ENCODE results near the gene SYT17.
A peak's percentile ranks its signal among the peaks of the same experiment; 100 is the strongest.

SYT17 gene

DNA sequence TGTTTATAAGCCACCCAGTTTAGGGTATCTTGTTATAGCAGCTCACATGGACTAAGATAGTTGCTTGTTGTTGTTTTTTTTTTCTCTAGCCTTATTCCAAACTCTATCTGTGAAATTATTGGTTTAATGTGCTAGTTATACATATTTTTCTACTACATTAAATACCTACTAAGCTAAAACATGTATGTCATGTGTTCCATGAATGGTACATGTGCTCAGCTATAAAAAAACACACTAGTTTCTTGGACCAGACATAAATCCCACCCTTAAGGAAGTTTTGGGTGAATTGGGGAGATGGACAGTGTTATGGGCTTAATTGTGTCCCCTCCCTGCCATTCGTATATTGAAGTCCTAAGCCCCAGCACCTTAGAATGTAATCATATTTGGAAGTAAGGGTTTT is 34.4 kb upstream of the SYT17 start:
- TF ChIP-seq ZSCAN23 (tag by site-specific recombination; IDR thresholded peaks at IDR 0.05) (no peak), ZBTB17 (tag by site-specific recombination; IDR thresholded peaks at IDR 0.05) (no peak), KLF8 (tag by site-specific recombination; IDR thresholded peaks at IDR 0.05) (no peak), ZSCAN4 (tag by site-specific recombination; IDR thresholded peaks at IDR 0.05) (no peak), ZFHX2 (tag by site-specific recombination; conservative IDR thresholded peaks at IDR 0.05) (no peak), ZNF585B (tag by site-specific recombination; IDR thresholded peaks at IDR 0.05) (no peak), SP3 (tag by site-specific recombination; IDR thresholded peaks at IDR 0.05) (no peak), ZNF555 (tag by site-specific recombination; conservative IDR thresholded peaks at IDR 0.05) (no peak), ZBTB21 (tag by site-specific recombination; IDR thresholded peaks at IDR 0.05) (no peak), GLI4 (tag by site-specific recombination; IDR thresholded peaks at IDR 0.05) (no peak), OVOL3 (tag by site-specific recombination; IDR thresholded peaks at IDR 0.05) (no peak)
- TF ChIP-seq, protein P1, sequence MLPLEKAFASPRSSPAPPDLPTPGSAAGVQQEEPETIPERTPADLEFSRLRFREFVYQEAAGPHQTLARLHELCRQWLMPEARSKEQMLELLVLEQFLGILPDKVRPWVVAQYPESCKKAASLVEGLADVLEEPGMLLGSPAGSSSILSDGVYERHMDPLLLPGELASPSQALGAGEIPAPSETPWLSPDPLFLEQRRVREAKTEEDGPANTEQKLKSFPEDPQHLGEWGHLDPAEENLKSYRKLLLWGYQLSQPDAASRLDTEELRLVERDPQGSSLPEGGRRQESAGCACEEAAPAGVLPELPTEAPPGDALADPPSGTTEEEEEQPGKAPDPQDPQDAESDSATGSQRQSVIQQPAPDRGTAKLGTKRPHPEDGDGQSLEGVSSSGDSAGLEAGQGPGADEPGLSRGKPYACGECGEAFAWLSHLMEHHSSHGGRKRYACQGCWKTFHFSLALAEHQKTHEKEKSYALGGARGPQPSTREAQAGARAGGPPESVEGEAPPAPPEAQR (tag by site-specific recombination; IDR thresholded peaks at IDR 0.05), result no peak
- ChIA-PET CTCF (interaction anchor here (0.6 to 1.2 kb wide), 2 partner anchors 46 to 164 kb away, joined by 3 to 5 read pairs; no protein-coding TSS in a partner anchor), POLR2A (interaction anchor here (3.7 kb wide), 1 partner anchor 20 kb away, joined by 16 read pairs; the partner anchor contains the start of gene ITPRIPL2)
- Histone ChIP-seq H3K9me3 (ENCODE audit: control insufficient read depth, insufficient read depth, low read depth, low read length) (no peaks in the 10 kb centered on the region), H3K4me1 (ENCODE audit: control insufficient read depth, insufficient read depth, low read length) (peaks cover 33% of the 10 kb centered on the region), H3K4me3 (ENCODE audit: low read depth, low read length) (no peak overlapping the region), H3K27ac (ENCODE audit: extremely low read depth, low read depth, low read length) (no peak overlapping the region), H3K36me3 (ENCODE audit: control insufficient read depth in 2 of 2, insufficient read depth in 1 of 2, low read length in 2 of 2) (no peaks in the 10 kb centered on the region)

- H3K4me1 ChIP-seq (ENCODE audit: control insufficient read depth, insufficient read depth, low read length), result peaks cover 36% of the 10 kb centered on the region
- ChIA-PET POLR2A (interaction anchor here (0.5 to 1.5 kb wide), 5 partner anchors 9 to 334 kb away, joined by 3 to 4 read pairs (median 3); partner anchors contain the start of genes ARL6IP1 and ITPRIPL2), CTCF (interaction anchor here (0.8 to 1.3 kb wide), 3 partner anchors 42 to 49 kb away, joined by 3 to 4 read pairs (median 4); no protein-coding TSS in a partner anchor)
- H3K9me3 ChIP-seq (ENCODE audit: control insufficient read depth, insufficient read depth, low read depth, low read length), result no peaks in the 10 kb centered on the region
- no peaks in the 10 kb centered on the region for H3K36me3 ChIP-seq (ENCODE audit: control insufficient read depth in 2 of 2, insufficient read depth in 1 of 2, low read length in 2 of 2)
- peak overlapping the region; percentile 39; the same call in 1 of the 2 replicates for H3K27ac ChIP-seq (ENCODE audit: extremely low read depth, low read depth, low read length)
- H3K4me3 ChIP-seq (ENCODE audit: low read depth, low read length), result no peak overlapping the region
- TF ChIP-seq ZNF777 (tag by site-specific recombination; IDR thresholded peaks at IDR 0.05; ENCODE audit: borderline replicate concordance), result no peak
- TF ChIP-seq ZNF248 (tag by site-specific recombination; IDR thresholded peaks at IDR 0.05), result no peak
- no peak for TF ChIP-seq ZBTB21 (tag by site-specific recombination; IDR thresholded peaks at IDR 0.05)
- TF ChIP-seq FEZF1 (tag by site-specific recombination; IDR thresholded peaks at IDR 0.05), result peak; percentile 68
- no peak for TF ChIP-seq ZFP41 (tag by site-specific recombination; IDR thresholded peaks at IDR 0.05; ENCODE audit: borderline replicate concordance)
- peak; percentile 15; the same call in 1 of the 2 replicates for TF ChIP-seq ZBTB8A (tag by site-specific recombination; IDR thresholded peaks at IDR 0.05)
- TF ChIP-seq GLI4 (tag by site-specific recombination; IDR thresholded peaks at IDR 0.05), result no peak
- no peak for TF ChIP-seq ZNF747 (tag by site-specific recombination; IDR thresholded peaks at IDR 0.05)
- no peak for TF ChIP-seq KLF10 (tag by site-specific recombination; IDR thresholded peaks at IDR 0.05)
- no peak for TF ChIP-seq ZNF211 (tag by site-specific recombination; IDR thresholded peaks at IDR 0.05; ENCODE audit: low read depth)
- TF ChIP-seq OSR2 (tag by site-specific recombination; IDR thresholded peaks at IDR 0.05), result peak; percentile 55
- TF ChIP-seq ZXDB (tag by site-specific recombination; IDR thresholded peaks at IDR 0.05), result no peak
- TF ChIP-seq ZIC2 (tag by site-specific recombination; IDR thresholded peaks at IDR 0.05), result no peak
- TF ChIP-seq ZNF48 (tag by site-specific recombination; IDR thresholded peaks at IDR 0.05), result no peak
- TF ChIP-seq EGR2 (tag by site-specific recombination; IDR thresholded peaks at IDR 0.05; ENCODE audit: low read depth), result no peak
- TF ChIP-seq ZNF280D (tag by site-specific recombination; IDR thresholded peaks at IDR 0.05), result no peak
- TF ChIP-seq ZNF76 (tag by site-specific recombination; IDR thresholded peaks at IDR 0.05; ENCODE audit: borderline replicate concordance, low read depth), result no peak
- TF ChIP-seq ZNF19 (tag by site-specific recombination; IDR thresholded peaks at IDR 0.05; ENCODE audit: low read depth), result no peak
- no peak for TF ChIP-seq ZNF571 (tag by site-specific recombination; IDR thresholded peaks at IDR 0.05)
Measured at GRCh38 chr16:19135201-19135842, 32.7 kb upstream of the SYT17 start.
